Measurements from ENCODE around the gene CCDC90B. TPM values are rescaled to one million over a fixed set of nuclear protein-coding genes. Genes with fewer than 3 reads are reported as not detected.

Gene CCDC90B
- total and polyA plus RNA-seq, 2 of the 13 experiments (the other 11 are each of a cell fraction or from before 2014, with no cell fraction given), result 17.1 to 46.1 TPM

GRCh38 chr11:83285771-83286528 lies at the start of gene CCDC90B (continued):
- TF ChIP-seq ZBTB25 (CRISPR knock-in tag; IDR thresholded peaks at IDR 0.05) (no peak; the same call in 1 of the 2 replicates), UBTF (CRISPR knock-in tag; IDR thresholded peaks at IDR 0.05) (peak; percentile 66), HMGXB3 (CRISPR knock-in tag; IDR thresholded peaks at IDR 0.05; ENCODE audit: borderline replicate concordance) (peak; percentile 58; the same call in 1 of the 2 replicates), MXD3 (CRISPR knock-in tag; IDR thresholded peaks at IDR 0.05) (peak; percentile 84), ZNF644 (CRISPR knock-in tag; IDR thresholded peaks at IDR 0.05; ENCODE audit: low read depth) (0 out of 2 replicates have a peak, but pooled peaks have one; percentile 10), ZNF883 (CRISPR knock-in tag; IDR thresholded peaks at IDR 0.05; ENCODE audit: not compliant biosample characterization) (no peak), PAWR (CRISPR knock-in tag; IDR thresholded peaks at IDR 0.05; ENCODE audit: borderline replicate concordance) (no peak), ZNF724P (CRISPR knock-in tag; IDR thresholded peaks at IDR 0.05; ENCODE audit: borderline replicate concordance) (peak; percentile 17; the same call in 1 of the 2 replicates), ARNTL (CRISPR knock-in tag; IDR thresholded peaks at IDR 0.05) (no peak), PLRG1 (conservative IDR thresholded peaks at IDR 0.05) (no peak), HNRNPL (IDR thresholded peaks at IDR 0.05; ENCODE audit: low read depth, low read length) (peak; percentile 51; the same call in 1 of the 2 replicates), ZNF564 (CRISPR knock-in tag; IDR thresholded peaks at IDR 0.05) (peak; percentile 72; the same call in 1 of the 2 replicates), ZBTB7A (CRISPR knock-in tag; IDR thresholded peaks at IDR 0.05) (no peak), YEATS2 (CRISPR knock-in tag; IDR thresholded peaks at IDR 0.05; ENCODE audit: borderline replicate concordance) (peak; percentile 31; the same call in 1 of the 2 replicates), FOXA1 (IDR thresholded peaks at IDR 0.05) (no peak), FOXA1 (CRISPR knock-in tag; IDR thresholded peaks at IDR 0.05) (no peak), POGZ (CRISPR knock-in tag; IDR thresholded peaks at IDR 0.05) (peak; percentile 93), HBP1 (CRISPR knock-in tag; IDR thresholded peaks at IDR 0.05; ENCODE audit: low read depth) (no peak), ZNF263 (CRISPR knock-in tag; IDR thresholded peaks at IDR 0.05) (peak; percentile 49; the same call in 1 of the 2 replicates), ZEB1 (IDR thresholded peaks at IDR 0.05; ENCODE audit: insufficient replicate concordance, low read depth) (no peak)

Measured in HepG2 (cell line).